ENCODE measurements around the gene TGM4. TPM values are rescaled to one million over a fixed set of nuclear protein-coding genes. Genes with fewer than 3 reads are reported as not detected.

TGM4 gene
- total and polyA plus RNA-seq, 9 of the 15 experiments (the other 6 are each of a cell fraction or from before 2014, with no cell fraction given), result not detected

- POLR2A ChIA-PET, result interaction anchor here (0.8 to 2.2 kb wide), 4 partner anchors 12 to 831 kb away, joined by 4 to 7 read pairs (median 4); no protein-coding TSS in a partner anchor
- no peaks in the 10 kb centered on the region; the same call in 2 of the 3 replicates for H3K79me2 ChIP-seq (ENCODE audit: control insufficient read depth, insufficient read depth, low read length)
- H3K36me3 ChIP-seq (ENCODE audit: control insufficient read depth, insufficient read depth, low read length), result peaks cover 44% of the 10 kb centered on the region
- H3K9me1 ChIP-seq (ENCODE audit: control insufficient read depth, insufficient read depth, low read length), result no peaks in the 10 kb centered on the region
- no TSS peak for BruUV-seq (replicated peaks)
- H3K4me3 ChIP-seq, result no peak overlapping the region
- H4K20me1 ChIP-seq (replicated peaks; ENCODE audit: control insufficient read depth, insufficient read depth, low read length), result peaks cover 20% of the 10 kb centered on the region
- H2AFZ ChIP-seq (ENCODE audit: low read depth, low read length), result no peak overlapping the region
- ATAC-seq (peak; percentile 57), FAIRE-seq (no peak), DNase-seq (ENCODE audit: extremely low read depth in 1 of 4, low spot score in 3 of 4) (peak in 2 of 4 experiments; percentile 20 to 27)
- CTCF ChIA-PET (ENCODE audit: low intra/inter-chr PET ratio), result no interaction called here
- 10% methylated on average over 3 of the region's 3 CpGs for WGBS (ENCODE audit: insufficient coverage, low coverage, missing lambda C conversion rate)
- in situ Hi-C loops (cut with MboI), result no loop called here
- intact Hi-C loops (cut with micrococcal nuclease), result no loop called here
- H3K27ac ChIP-seq (ENCODE audit: extremely low read depth, low read depth, low read length), result no peak overlapping the region
- no peak overlapping the region for H3K4me2 ChIP-seq (ENCODE audit: insufficient read depth, low read length)
- no peaks in the 10 kb centered on the region for H3K4me1 ChIP-seq (replicated peaks in 1 of 2; ENCODE audit: control insufficient read depth in 2 of 2, insufficient read depth in 2 of 2, low read length in 2 of 2)
- H3K9me3 ChIP-seq (replicated peaks; ENCODE audit: control insufficient read depth, insufficient read depth, low read depth, low read length), result no peaks in the 10 kb centered on the region
- peak overlapping the region in 1 of 2 experiments; percentile 59; a peak in 1 of 4 replicates for H3K9ac ChIP-seq (ENCODE audit: insufficient read depth in 1 of 2, low read depth in 2 of 2, low read length in 2 of 2)
- no peaks in the 10 kb centered on the region for H3K27me3 ChIP-seq (ENCODE audit: control insufficient read depth in 2 of 2, insufficient read depth in 2 of 2, low read length in 2 of 2)
- TF ChIP-seq NR0B1 (IDR thresholded peaks at IDR 0.05; ENCODE audit: partially characterized antibody) (no peak), JUN (IDR thresholded peaks at IDR 0.05; ENCODE audit: borderline replicate concordance, low read depth, low read length) (0 out of 2 replicates have a peak, but pooled peaks have one; percentile 45), JUN (CRISPR knock-in tag; IDR thresholded peaks at IDR 0.05; ENCODE audit: borderline replicate concordance) (no peak), HDAC8 (tag; IDR thresholded peaks at IDR 0.05) (no peak), ETS1 (conservative IDR thresholded peaks at IDR 0.05; ENCODE audit: control insufficient read depth, low read depth, low read length) (no peak), MECOM (CRISPR knock-in tag; IDR thresholded peaks at IDR 0.05) (no peak), TRIM25 (IDR thresholded peaks at IDR 0.05; ENCODE audit: borderline replicate concordance) (no peak), ZNF398 (CRISPR knock-in tag; IDR thresholded peaks at IDR 0.05) (no peak), FOXA3 (CRISPR knock-in tag; conservative IDR thresholded peaks at IDR 0.05 in 1 of 2, IDR thresholded peaks at IDR 0.05 in 1 of 2) (peak; percentile 84 to 92), SNRNP70 (optimal IDR thresholded peaks at IDR 0.05; ENCODE audit: low read depth, low read length) (no peak), PKNOX1 (IDR thresholded peaks at IDR 0.05) (peak; percentile 64; the same call in 1 of the 2 replicates), SMARCA5 (IDR thresholded peaks at IDR 0.05) (no peak), BRF1 (IDR thresholded peaks at IDR 0.05; ENCODE audit: borderline replicate concordance, extremely low read depth, insufficient read length) (no peak), HOXB6 (CRISPR knock-in tag; IDR thresholded peaks at IDR 0.05; ENCODE audit: borderline replicate concordance) (no peak), KDM1A (IDR thresholded peaks at IDR 0.05) (peak in 1 of 2 experiments; percentile 53; a peak in 2 of 4 replicates)
Observed at GRCh38 chr3:44954962-44955361, 80.6 kb downstream of the TGM4 start.
